Left ventricle myocardium inferior (tissue), 1 donor: ENCODE results near the gene RGS4. TPM values are rescaled to one million over a fixed set of nuclear protein-coding genes. Genes with fewer than 3 reads are reported as not detected.

Experiments
- DNase-seq: peaks from one replicate; pipeline ENCODE4 v3.0.0-alpha.2; 2020
- H3K27ac ChIP-seq: fragments of 200-600 bp; replicated peaks from 2 replicates; pipeline ENCODE4 v1.8.0; 2021
- H3K27me3 ChIP-seq: fragments of 200-600 bp; 2 replicates; pipeline ENCODE4 v1.8.0; 2021; ENCODE audit warnings: low read depth
- H3K36me3 ChIP-seq: fragments of 200-600 bp; 2 replicates; pipeline ENCODE4 v1.8.0; 2021
- H3K4me1 ChIP-seq: fragments of 200-600 bp; 2 replicates; pipeline ENCODE4 v1.8.0; 2021
- H3K4me3 ChIP-seq: fragments of 200-600 bp; 2 replicates; pipeline ENCODE4 v1.8.0; 2021; ENCODE audit warnings: mild to moderate bottlenecking, moderate library complexity
- H3K9me3 ChIP-seq: fragments of 200-600 bp; replicated peaks from 2 replicates; pipeline ENCODE4 v1.8.0; 2021
- intact Hi-C: fragments of 100-400 bp; cut with micrococcal nuclease; formaldehyde crosslinking; loops from one replicate; pipeline ENCODE4 v1.11.0; 2022
- total RNA-seq: library from RNA; stranded (reverse); fragmentation: NEBNext Ultra II Directional; extraction: Animal tissue kit (Norgen Biotek cat#: 25700); gene quantifications from one replicate; pipeline ENCODE4 v1.2.1, GENCODE V29; 2021
- TF ChIP-seq, protein P1 (sequence below): fragments of 200-600 bp; IDR thresholded peaks from 2 replicates; pipeline ENCODE4 v1.8.0; 2021; ENCODE audit warnings: antibody characterized with exemption, mild to moderate bottlenecking, borderline replicate concordance
- donor health status: DM: no; HTN: yes; CAD: no; lungs with severe emphysema.

RGS4 gene
- total RNA-seq, 1 donor from 2014 or later: 3.2 TPM

DNA sequence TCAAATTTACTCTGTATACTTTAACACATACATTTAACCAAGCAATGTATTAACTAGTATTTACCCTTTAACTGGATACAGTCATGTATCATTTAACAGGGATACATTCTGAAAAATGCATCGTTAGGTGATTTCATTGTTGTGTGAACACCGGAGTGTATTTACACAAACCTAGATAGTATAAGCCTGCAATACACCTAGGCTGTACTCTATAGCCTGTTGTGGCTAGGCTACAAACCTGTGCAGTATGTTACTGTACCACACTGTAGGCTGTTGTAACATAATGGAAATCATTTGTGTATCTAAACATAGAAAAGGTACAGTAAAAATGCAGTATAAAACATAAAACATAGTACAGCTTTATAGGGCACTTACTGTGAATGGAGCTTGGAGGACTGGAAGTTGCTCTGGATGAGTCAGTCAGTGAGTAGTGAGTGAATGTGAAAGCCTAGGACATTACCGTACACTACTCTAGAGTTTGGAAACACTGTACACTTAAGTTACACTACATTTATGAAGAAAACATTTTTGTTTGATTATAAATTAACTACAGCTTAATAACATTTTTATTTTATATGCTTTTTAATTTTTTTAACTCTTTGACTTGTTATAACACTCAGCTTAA, 21.3 kb downstream of the RGS4 start:
- Histone ChIP-seq H3K9me3 (no peaks in the 10 kb centered on the region), H3K27ac (no peak overlapping the region), H3K36me3 (no peaks in the 10 kb centered on the region), H3K27me3 (peaks cover 10% of the 10 kb centered on the region), H3K4me1 (no peaks in the 10 kb centered on the region), H3K4me3 (no peak overlapping the region)
- DNase-seq: no peak
- TF ChIP-seq, protein P1, sequence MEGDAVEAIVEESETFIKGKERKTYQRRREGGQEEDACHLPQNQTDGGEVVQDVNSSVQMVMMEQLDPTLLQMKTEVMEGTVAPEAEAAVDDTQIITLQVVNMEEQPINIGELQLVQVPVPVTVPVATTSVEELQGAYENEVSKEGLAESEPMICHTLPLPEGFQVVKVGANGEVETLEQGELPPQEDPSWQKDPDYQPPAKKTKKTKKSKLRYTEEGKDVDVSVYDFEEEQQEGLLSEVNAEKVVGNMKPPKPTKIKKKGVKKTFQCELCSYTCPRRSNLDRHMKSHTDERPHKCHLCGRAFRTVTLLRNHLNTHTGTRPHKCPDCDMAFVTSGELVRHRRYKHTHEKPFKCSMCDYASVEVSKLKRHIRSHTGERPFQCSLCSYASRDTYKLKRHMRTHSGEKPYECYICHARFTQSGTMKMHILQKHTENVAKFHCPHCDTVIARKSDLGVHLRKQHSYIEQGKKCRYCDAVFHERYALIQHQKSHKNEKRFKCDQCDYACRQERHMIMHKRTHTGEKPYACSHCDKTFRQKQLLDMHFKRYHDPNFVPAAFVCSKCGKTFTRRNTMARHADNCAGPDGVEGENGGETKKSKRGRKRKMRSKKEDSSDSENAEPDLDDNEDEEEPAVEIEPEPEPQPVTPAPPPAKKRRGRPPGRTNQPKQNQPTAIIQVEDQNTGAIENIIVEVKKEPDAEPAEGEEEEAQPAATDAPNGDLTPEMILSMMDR: no peak
- intact Hi-C loops: no loop called here

DNA sequence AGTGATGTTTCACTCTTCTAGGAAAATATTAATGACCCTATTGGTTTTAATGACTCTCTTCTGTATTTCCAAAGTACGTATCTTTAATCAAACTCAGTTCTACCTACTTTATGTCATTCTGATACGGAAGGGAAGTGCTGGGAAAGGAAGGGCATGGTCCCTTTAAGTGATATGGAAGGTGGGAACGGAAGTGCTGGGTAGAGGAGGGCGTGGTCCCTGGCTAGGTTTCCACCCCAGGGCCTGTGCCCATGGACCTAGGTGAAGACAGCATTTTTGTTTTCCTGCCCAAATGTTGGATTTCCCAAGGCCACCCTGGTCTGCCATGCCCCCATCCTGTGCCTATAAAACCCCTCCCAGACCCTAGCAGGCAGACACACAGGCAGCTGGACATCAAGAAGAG, 24.0 kb downstream of the RGS4 start:
- no peak for DNase-seq
- Histone ChIP-seq H3K27ac (no peak overlapping the region), H3K9me3 (no peaks in the 10 kb centered on the region), H3K4me3 (no peak overlapping the region), H3K4me1 (no peaks in the 10 kb centered on the region), H3K27me3 (peaks cover 10% of the 10 kb centered on the region), H3K36me3 (no peaks in the 10 kb centered on the region)
- intact Hi-C loops: no loop called here
- TF ChIP-seq, protein P1: no peak

DNA sequence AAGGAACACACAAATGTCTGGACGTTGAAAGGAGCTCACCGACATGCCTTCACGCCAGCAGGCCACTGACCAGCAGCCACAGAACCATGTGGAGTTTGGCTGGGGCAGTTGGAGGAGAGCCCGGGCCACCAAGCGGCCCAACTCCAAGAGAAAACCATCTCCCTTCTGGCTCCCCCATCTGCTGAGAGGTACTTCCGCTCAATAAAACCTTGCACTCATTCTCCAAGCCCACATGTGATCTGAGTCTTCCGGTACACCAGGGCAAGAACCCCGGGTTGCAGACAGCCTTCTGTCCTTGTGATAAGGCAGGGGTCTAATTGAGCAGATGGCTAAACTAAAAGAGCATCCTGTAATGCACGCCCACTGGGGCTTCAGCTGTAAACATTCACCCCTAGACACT, 24.4 kb downstream of the RGS4 start:
- H3K9me3 ChIP-seq: no peaks in the 10 kb centered on the region
- H3K27ac ChIP-seq: no peak overlapping the region
- DNase-seq: no peak
- intact Hi-C loops: no loop called here
- H3K27me3 ChIP-seq: peaks cover 10% of the 10 kb centered on the region
- H3K36me3 ChIP-seq: no peaks in the 10 kb centered on the region
- TF ChIP-seq, protein P1: no peak
- H3K4me3 ChIP-seq: no peak overlapping the region
- no peaks in the 10 kb centered on the region for H3K4me1 ChIP-seq

DNA sequence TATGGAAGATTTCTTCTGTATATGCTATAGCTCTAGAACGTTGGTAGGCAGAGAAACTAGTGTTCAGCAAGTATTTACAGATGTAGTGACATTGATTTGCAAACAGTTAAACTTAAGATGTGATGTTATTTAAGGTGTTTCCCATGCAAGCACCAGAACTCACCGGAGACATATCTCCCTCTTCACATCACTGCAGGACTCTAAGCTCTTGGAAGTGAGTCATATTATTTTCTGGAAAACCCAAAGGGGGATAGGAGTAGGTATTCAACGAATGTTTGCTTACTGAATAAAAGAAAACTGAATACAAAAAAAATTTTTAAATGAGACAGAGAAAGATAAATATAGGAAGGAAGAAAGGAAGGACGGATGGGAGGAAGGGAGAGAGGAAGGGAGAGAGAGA, 25.0 kb downstream of the RGS4 start:
- intact Hi-C loops: no loop called here
- DNase-seq: no peak
- H3K4me1 ChIP-seq: no peaks in the 10 kb centered on the region
- no peaks in the 10 kb centered on the region for H3K36me3 ChIP-seq
- H3K27ac ChIP-seq: no peak overlapping the region
- peaks cover 10% of the 10 kb centered on the region for H3K27me3 ChIP-seq
- H3K4me3 ChIP-seq: no peak overlapping the region
- TF ChIP-seq, protein P1: no peak
- H3K9me3 ChIP-seq: no peaks in the 10 kb centered on the region

DNA sequence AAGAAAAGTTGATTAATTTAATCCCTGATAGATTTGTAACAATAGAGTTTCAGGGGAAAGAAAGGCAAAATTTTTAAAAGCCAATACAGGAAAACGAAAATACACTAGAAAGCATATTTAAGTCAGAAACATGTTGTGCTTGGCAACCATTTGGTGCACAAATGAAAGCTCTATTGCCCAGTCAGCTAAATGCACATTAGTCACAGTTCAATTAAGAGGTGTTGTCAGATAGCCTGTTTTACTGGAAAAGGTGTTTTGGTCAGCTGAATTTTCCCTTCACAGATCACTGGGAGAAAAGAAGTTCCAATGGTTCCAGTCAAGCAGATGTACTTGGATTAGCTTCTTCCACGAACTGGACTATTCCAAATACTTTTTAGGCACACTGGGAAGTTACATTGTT, 25.4 kb downstream of the RGS4 start:
- Histone ChIP-seq H3K4me1 (no peaks in the 10 kb centered on the region), H3K4me3 (no peak overlapping the region), H3K9me3 (no peaks in the 10 kb centered on the region), H3K27me3 (peaks cover 10% of the 10 kb centered on the region), H3K27ac (no peak overlapping the region), H3K36me3 (no peaks in the 10 kb centered on the region)
- intact Hi-C loops: no loop called here
- TF ChIP-seq, protein P1: no peak
- no peak for DNase-seq

DNA sequence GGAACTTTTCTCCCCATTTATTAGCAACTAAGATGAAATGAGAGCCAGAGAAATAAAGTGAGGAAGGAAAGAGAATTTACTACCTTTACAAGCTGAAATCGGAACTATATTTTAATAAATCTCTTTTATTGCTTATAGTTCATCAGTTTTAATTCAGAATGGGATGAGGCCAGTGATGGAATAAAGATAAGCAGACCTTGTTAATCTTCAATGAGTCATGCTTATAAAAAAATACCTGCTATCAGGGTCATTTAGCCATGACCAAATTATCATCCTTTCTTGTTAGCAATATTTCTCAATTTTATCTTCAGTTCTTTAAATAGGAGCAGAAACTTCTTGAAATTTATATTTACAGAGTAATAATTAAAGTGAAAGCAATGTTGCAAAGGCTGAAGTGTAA, 26.1 kb downstream of the RGS4 start:
- intact Hi-C loops: no loop called here
- no peaks in the 10 kb centered on the region for H3K4me1 ChIP-seq

More for the DNA sequence above, 26.1 kb downstream of the RGS4 start:
- no peaks in the 10 kb centered on the region for H3K9me3 ChIP-seq
- no peak for DNase-seq
- no peak overlapping the region for H3K27ac ChIP-seq
- H3K36me3 ChIP-seq: no peaks in the 10 kb centered on the region
- peaks cover 10% of the 10 kb centered on the region for H3K27me3 ChIP-seq
- no peak overlapping the region for H3K4me3 ChIP-seq
- TF ChIP-seq, protein P1: no peak
